Neural progenitor cell (in vitro differentiated cells): ENCODE data around the gene SHISA5.

Experiments used
- EZH2 ChIP-seq: fragments of 200-600 bp; sonication (generic); IDR thresholded peaks from 2 replicates; pipeline ENCODE4 v1.6.1; 2017; ENCODE audit warnings: antibody characterized with exemption, mild to moderate bottlenecking, moderate library complexity
- EZH2phosphoT487 ChIP-seq: fragments of 200-600 bp; sonication (generic); IDR thresholded peaks from 2 replicates; pipeline ENCODE4 v1.6.1; 2017; ENCODE audit warnings: antibody characterized with exemption
- TF ChIP-seq, protein P1 (sequence below): fragments of 200-600 bp; sonication (generic); IDR thresholded peaks from 2 replicates; pipeline ENCODE4 v1.5.1; 2017; ENCODE audit warnings: antibody characterized with exemption, mild to moderate bottlenecking

DNA sequence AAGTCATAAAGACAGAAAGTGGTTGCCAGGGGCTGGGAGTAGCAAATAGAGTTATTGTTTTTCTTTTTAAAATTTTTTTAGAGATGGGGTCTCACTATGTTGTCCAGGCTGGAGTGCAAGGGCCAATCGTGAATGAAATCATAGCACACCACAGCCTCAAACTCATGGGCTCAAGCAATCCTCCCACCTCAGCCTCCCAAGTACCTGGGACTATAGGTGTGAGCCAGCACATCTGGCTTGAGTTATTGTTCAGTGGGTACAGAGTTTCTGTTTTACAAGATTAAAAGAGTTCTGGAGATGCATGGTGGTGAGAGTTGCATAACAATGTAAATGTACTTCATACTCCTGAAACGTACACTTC is 29.0 kb upstream of the SHISA5 start:
- TF ChIP-seq, protein P1, sequence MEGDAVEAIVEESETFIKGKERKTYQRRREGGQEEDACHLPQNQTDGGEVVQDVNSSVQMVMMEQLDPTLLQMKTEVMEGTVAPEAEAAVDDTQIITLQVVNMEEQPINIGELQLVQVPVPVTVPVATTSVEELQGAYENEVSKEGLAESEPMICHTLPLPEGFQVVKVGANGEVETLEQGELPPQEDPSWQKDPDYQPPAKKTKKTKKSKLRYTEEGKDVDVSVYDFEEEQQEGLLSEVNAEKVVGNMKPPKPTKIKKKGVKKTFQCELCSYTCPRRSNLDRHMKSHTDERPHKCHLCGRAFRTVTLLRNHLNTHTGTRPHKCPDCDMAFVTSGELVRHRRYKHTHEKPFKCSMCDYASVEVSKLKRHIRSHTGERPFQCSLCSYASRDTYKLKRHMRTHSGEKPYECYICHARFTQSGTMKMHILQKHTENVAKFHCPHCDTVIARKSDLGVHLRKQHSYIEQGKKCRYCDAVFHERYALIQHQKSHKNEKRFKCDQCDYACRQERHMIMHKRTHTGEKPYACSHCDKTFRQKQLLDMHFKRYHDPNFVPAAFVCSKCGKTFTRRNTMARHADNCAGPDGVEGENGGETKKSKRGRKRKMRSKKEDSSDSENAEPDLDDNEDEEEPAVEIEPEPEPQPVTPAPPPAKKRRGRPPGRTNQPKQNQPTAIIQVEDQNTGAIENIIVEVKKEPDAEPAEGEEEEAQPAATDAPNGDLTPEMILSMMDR: no peak
- no peak for TF ChIP-seq EZH2
- TF ChIP-seq EZH2phosphoT487: no peak
